Measurements from ENCODE around the gene PAGE2B. TPM values are rescaled to one million over a fixed set of nuclear protein-coding genes. Genes with fewer than 3 reads are reported as not detected.

Gene PAGE2B
- total RNA-seq, 1 experiment from 2014 or later = not detected

GRCh38 chrX:55028040-55028439, 46.8 kb upstream of the PAGE2B start:
- no TSS peak for BruUV-seq (replicated peaks)
- Histone ChIP-seq H3K36me3 (ENCODE audit: insufficient read depth, low read length, poor library complexity, severe bottlenecking) (no peaks in the 10 kb centered on the region), H3K9me3 (ENCODE audit: low read depth, low read length, poor library complexity, severe bottlenecking) (no peaks in the 10 kb centered on the region), H3K27ac (ENCODE audit: low read depth, low read length, poor library complexity, severe bottlenecking) (no peak overlapping the region), H3K4me1 (ENCODE audit: insufficient read depth, low read length, poor library complexity, severe bottlenecking) (no peaks in the 10 kb centered on the region), H3K4me3 (ENCODE audit: low read depth, low read length, poor library complexity, severe bottlenecking) (no peak overlapping the region), H3K27me3 (replicated peaks; ENCODE audit: insufficient read depth, low read depth, low read length, poor library complexity) (no peaks in the 10 kb centered on the region)
- intact Hi-C loops (cut with micrococcal nuclease; ENCODE audit: unreplicated experiment) = no loop called here
- ChIA-PET POLR2A (ENCODE audit: low non-redundant PET) (no interaction called here), CTCF (no interaction called here)
- DNase-seq (ENCODE audit: low spot score) = no peak
- TF ChIP-seq CTCF (conservative IDR thresholded peaks at IDR 0.05; ENCODE audit: low read depth, low read length) = no peak
- TF ChIP-seq EZH2 (IDR thresholded peaks at IDR 0.05; ENCODE audit: borderline replicate concordance, low read depth, low read length, poor library complexity, severe bottlenecking) = no peak

- Histone ChIP-seq H3K27me3 (replicated peaks; ENCODE audit: insufficient read depth, low read depth, low read length, poor library complexity) (no peaks in the 10 kb centered on the region), H3K36me3 (ENCODE audit: insufficient read depth, low read length, poor library complexity, severe bottlenecking) (no peaks in the 10 kb centered on the region), H3K4me3 (ENCODE audit: low read depth, low read length, poor library complexity, severe bottlenecking) (no peak overlapping the region), H3K27ac (ENCODE audit: low read depth, low read length, poor library complexity, severe bottlenecking) (no peak overlapping the region), H3K4me1 (ENCODE audit: insufficient read depth, low read length, poor library complexity, severe bottlenecking) (no peaks in the 10 kb centered on the region), H3K9me3 (ENCODE audit: low read depth, low read length, poor library complexity, severe bottlenecking) (no peaks in the 10 kb centered on the region)
- CTCF ChIA-PET = no interaction called here
- TF ChIP-seq CTCF (conservative IDR thresholded peaks at IDR 0.05; ENCODE audit: low read depth, low read length) = no peak
- no peak for DNase-seq (ENCODE audit: low spot score)
- intact Hi-C loops (cut with micrococcal nuclease; ENCODE audit: unreplicated experiment) = no loop called here
- no TSS peak for BruUV-seq (replicated peaks)
- POLR2A ChIA-PET (ENCODE audit: low non-redundant PET) = no interaction called here
Measured at GRCh38 chrX:55028611-55029010, 46.2 kb upstream of the PAGE2B start.

- no peak overlapping the region for H3K27ac ChIP-seq (ENCODE audit: low read depth, low read length, poor library complexity, severe bottlenecking)
- ChIA-PET CTCF (no interaction called here), POLR2A (ENCODE audit: low non-redundant PET) (no interaction called here)
- no peak for DNase-seq (ENCODE audit: low spot score)
- H3K27me3 ChIP-seq (replicated peaks; ENCODE audit: insufficient read depth, low read depth, low read length, poor library complexity) = no peaks in the 10 kb centered on the region
- no peak overlapping the region for H3K4me3 ChIP-seq (ENCODE audit: low read depth, low read length, poor library complexity, severe bottlenecking)
- intact Hi-C loops (cut with micrococcal nuclease; ENCODE audit: unreplicated experiment) = no loop called here
- no TSS peak for BruUV-seq (replicated peaks)
- TF ChIP-seq EZH2 (IDR thresholded peaks at IDR 0.05; ENCODE audit: borderline replicate concordance, low read depth, low read length, poor library complexity, severe bottlenecking) (no peak), CTCF (conservative IDR thresholded peaks at IDR 0.05; ENCODE audit: low read depth, low read length) (no peak)
- H3K4me1 ChIP-seq (ENCODE audit: insufficient read depth, low read length, poor library complexity, severe bottlenecking) = no peaks in the 10 kb centered on the region
- no peaks in the 10 kb centered on the region for H3K9me3 ChIP-seq (ENCODE audit: low read depth, low read length, poor library complexity, severe bottlenecking)
- no peaks in the 10 kb centered on the region for H3K36me3 ChIP-seq (ENCODE audit: insufficient read depth, low read length, poor library complexity, severe bottlenecking)
Measured at GRCh38 chrX:55029291-55029690, 45.5 kb upstream of the PAGE2B start.
